Measurements from ENCODE around the gene CACTIN.

Gene CACTIN

GRCh38 chr19:3606174-3606689 lies 20.4 kb downstream of the CACTIN start:
- Histone ChIP-seq H3K27me3 (ENCODE audit: insufficient read depth, low read depth) (no peaks in the 10 kb centered on the region; the same call in 1 of the 2 replicates), H3K36me3 (ENCODE audit: insufficient read depth) (no peaks in the 10 kb centered on the region), H3K4me1 (ENCODE audit: low read depth, poor library complexity, severe bottlenecking) (peaks cover 5% of the 10 kb centered on the region), H3K79me2 (ENCODE audit: insufficient read depth, low read depth) (no peaks in the 10 kb centered on the region), H2AFZ (ENCODE audit: low read depth) (peak overlapping the region; percentile 57; the same call in 1 of the 2 replicates), H3K9ac (no peak overlapping the region; the same call in 1 of the 2 replicates), H3K4me2 (peak overlapping the region; percentile 42; the same call in 1 of the 2 replicates), H3K27ac (no peak overlapping the region), H4K20me1 (ENCODE audit: insufficient read depth) (no peaks in the 10 kb centered on the region), H3K4me3 (IDR thresholded peaks at IDR 0.05; ENCODE audit: insufficient read depth, low read depth, low read length) (no peak overlapping the region)
- TF ChIP-seq CTCF (conservative IDR thresholded peaks at IDR 0.05; ENCODE audit: low read depth, low read length) = no peak

GRCh38 chr19:3605770-3606169 lies 20.8 kb downstream of the CACTIN start:
- no peaks in the 10 kb centered on the region; the same call in 1 of the 2 replicates for H3K27me3 ChIP-seq (ENCODE audit: insufficient read depth, low read depth)
- H3K9ac ChIP-seq = no peak overlapping the region
- H3K4me3 ChIP-seq (IDR thresholded peaks at IDR 0.05; ENCODE audit: insufficient read depth, low read depth, low read length) = no peak overlapping the region
- no peak overlapping the region for H3K27ac ChIP-seq
- H3K36me3 ChIP-seq (ENCODE audit: insufficient read depth) = no peaks in the 10 kb centered on the region
- peak overlapping the region; percentile 57; the same call in 1 of the 2 replicates for H2AFZ ChIP-seq (ENCODE audit: low read depth)
- TF ChIP-seq CTCF (conservative IDR thresholded peaks at IDR 0.05; ENCODE audit: low read depth, low read length) = no peak
- peak overlapping the region; percentile 42; the same call in 1 of the 2 replicates for H3K4me2 ChIP-seq
- H4K20me1 ChIP-seq (ENCODE audit: insufficient read depth) = no peaks in the 10 kb centered on the region
- peaks cover 5% of the 10 kb centered on the region for H3K4me1 ChIP-seq (ENCODE audit: low read depth, poor library complexity, severe bottlenecking)
- H3K79me2 ChIP-seq (ENCODE audit: insufficient read depth, low read depth) = no peaks in the 10 kb centered on the region

- H3K4me3 ChIP-seq (IDR thresholded peaks at IDR 0.05; ENCODE audit: insufficient read depth, low read depth, low read length) = no peak overlapping the region
- H3K4me2 ChIP-seq = no peak overlapping the region
- H3K4me1 ChIP-seq (ENCODE audit: low read depth, poor library complexity, severe bottlenecking) = peaks cover 5% of the 10 kb centered on the region
- no peak overlapping the region for H3K27ac ChIP-seq
- no peak overlapping the region for H3K9ac ChIP-seq
- H3K79me2 ChIP-seq (ENCODE audit: insufficient read depth, low read depth) = no peaks in the 10 kb centered on the region
- H3K36me3 ChIP-seq (ENCODE audit: insufficient read depth) = no peaks in the 10 kb centered on the region
- H3K27me3 ChIP-seq (ENCODE audit: insufficient read depth, low read depth) = no peaks in the 10 kb centered on the region; the same call in 1 of the 2 replicates
- no peak for TF ChIP-seq CTCF (conservative IDR thresholded peaks at IDR 0.05; ENCODE audit: low read depth, low read length)
- H2AFZ ChIP-seq (ENCODE audit: low read depth) = no peak overlapping the region
- H4K20me1 ChIP-seq (ENCODE audit: insufficient read depth) = no peaks in the 10 kb centered on the region
Observed at GRCh38 chr19:3605361-3605760, 21.2 kb downstream of the CACTIN start.

GRCh38 chr19:3604987-3605343 lies 21.6 kb downstream of the CACTIN start:
- no peaks in the 10 kb centered on the region; the same call in 1 of the 2 replicates for H3K27me3 ChIP-seq (ENCODE audit: insufficient read depth, low read depth)
- H3K27ac ChIP-seq = no peak overlapping the region
- H3K9ac ChIP-seq = no peak overlapping the region
- H3K36me3 ChIP-seq (ENCODE audit: insufficient read depth) = no peaks in the 10 kb centered on the region
- no peaks in the 10 kb centered on the region for H4K20me1 ChIP-seq (ENCODE audit: insufficient read depth)
- no peak overlapping the region for H3K4me3 ChIP-seq (IDR thresholded peaks at IDR 0.05; ENCODE audit: insufficient read depth, low read depth, low read length)
- H3K4me2 ChIP-seq = no peak overlapping the region
- peaks cover 5% of the 10 kb centered on the region for H3K4me1 ChIP-seq (ENCODE audit: low read depth, poor library complexity, severe bottlenecking)
- no peak overlapping the region for H2AFZ ChIP-seq (ENCODE audit: low read depth)
- no peaks in the 10 kb centered on the region for H3K79me2 ChIP-seq (ENCODE audit: insufficient read depth, low read depth)
- TF ChIP-seq CTCF (conservative IDR thresholded peaks at IDR 0.05; ENCODE audit: low read depth, low read length) = no peak
